Mesendoderm (in vitro differentiated cells): ENCODE data around the gene SGPL1.

Experiments
- DNase-seq: peaks from one replicate; pipeline ENCODE4 v3.0.0; 2013
- H2AK5ac ChIP-seq: 2 replicates; pipeline ENCODE4 v1.6.1; 2013; ENCODE audit warnings: low read length, inconsistent platforms
- H2BK120ac ChIP-seq: 2 replicates; pipeline ENCODE4 v1.6.1; 2013; ENCODE audit warnings: low read depth, mild to moderate bottlenecking, low read length, moderate library complexity, mixed read lengths
- H2BK15ac ChIP-seq: replicated peaks from 2 replicates; pipeline ENCODE4 v1.6.1; 2013; ENCODE audit warnings: low read depth, mild to moderate bottlenecking, moderate library complexity
- H2BK5ac ChIP-seq: 2 replicates; pipeline ENCODE4 v1.6.1; 2013; ENCODE audit warnings: low read length, inconsistent platforms
- H3K18ac ChIP-seq: 2 replicates; pipeline ENCODE4 v1.6.1; 2013; ENCODE audit warnings: mild to moderate bottlenecking, low read length, mixed read lengths
- H3K23ac ChIP-seq: one replicate; pipeline ENCODE4 v1.6.1; 2013; ENCODE audit warnings: low read length
- H3K27ac ChIP-seq: 2 replicates; pipeline ENCODE4 v1.5.1; 2013; ENCODE audit warnings: low read depth, mild to moderate bottlenecking, inconsistent platforms, low read length, moderate library complexity
- H3K27me3 ChIP-seq: 2 replicates; pipeline ENCODE4 v1.6.1; 2013; ENCODE audit warnings: low read length, control low read depth, mild to moderate bottlenecking, inconsistent platforms; ENCODE audit not compliant: insufficient read depth, poor library complexity
- H3K36me3 ChIP-seq: 2 replicates; pipeline ENCODE4 v1.6.1; 2013; ENCODE audit warnings: low read length, inconsistent platforms; ENCODE audit not compliant: control insufficient read depth, insufficient read depth
- H3K4ac ChIP-seq: one replicate; pipeline ENCODE4 v1.6.1; 2013; ENCODE audit warnings: low read depth, mild to moderate bottlenecking, low read length, moderate library complexity
- H3K4me1 ChIP-seq: 2 replicates; pipeline ENCODE4 v1.6.1; 2013; ENCODE audit warnings: low read depth, low read length, inconsistent platforms; ENCODE audit not compliant: control insufficient read depth
- H3K4me2 ChIP-seq: 2 replicates; pipeline ENCODE4 v1.6.1; 2013; ENCODE audit warnings: low read length
- H3K4me3 ChIP-seq: 2 replicates; pipeline ENCODE4 v1.5.1; 2013; ENCODE audit warnings: mild to moderate bottlenecking, low read length
- H3K56ac ChIP-seq: one replicate; pipeline ENCODE4 v1.6.1; 2013; ENCODE audit warnings: low read length
- H3K79me1 ChIP-seq: 2 replicates; pipeline ENCODE4 v1.6.1; 2013; ENCODE audit warnings: low read length, inconsistent platforms
- H3K79me2 ChIP-seq: 2 replicates; pipeline ENCODE4 v1.6.1; 2013; ENCODE audit warnings: mild to moderate bottlenecking, low read length; ENCODE audit not compliant: control insufficient read depth, insufficient read depth
- H3K9ac ChIP-seq: 2 replicates; pipeline ENCODE4 v1.6.1; 2013; ENCODE audit warnings: low read length, inconsistent platforms
- H4K5ac ChIP-seq: one replicate; pipeline ENCODE4 v1.6.1; 2013; ENCODE audit warnings: low read length
- H4K8ac ChIP-seq: one replicate; pipeline ENCODE4 v1.6.1; 2013; ENCODE audit warnings: low read depth, mild to moderate bottlenecking, control low read depth, low read length, moderate library complexity
- WGBS: extraction: QIAGEN DNeasy Blood & Tissue Kit; methylation state at CpG from one replicate; pipeline ENCODE4 v1.1.7; 2013; ENCODE audit warnings: low lambda C conversion rate, missing lambda C conversion rate; ENCODE audit not compliant: insufficient coverage; ENCODE audit errors: extremely low coverage; 5-methylcytosine and 5-hydroxymethylcytosine counted together

Gene SGPL1

GRCh38 chr10:70925377-70926225 lies 109.9 kb downstream of the SGPL1 start:
- Histone ChIP-seq H3K4me3 (no peak overlapping the region), H2BK5ac (no peak overlapping the region), H4K5ac (no peak overlapping the region), H4K8ac (no peak overlapping the region), H3K79me2 (no peaks in the 10 kb centered on the region), H3K79me1 (no peaks in the 10 kb centered on the region), H3K56ac (no peak overlapping the region), H3K4me1 (no peaks in the 10 kb centered on the region), H3K4me2 (no peak overlapping the region), H3K18ac (no peak overlapping the region), H3K36me3 (no peaks in the 10 kb centered on the region), H3K4ac (no peak overlapping the region), H3K23ac (no peak overlapping the region), H3K9ac (no peak overlapping the region), H2BK15ac (no peak overlapping the region), H3K27me3 (no peaks in the 10 kb centered on the region), H2BK120ac (no peak overlapping the region), H2AK5ac (no peak overlapping the region), H3K27ac (no peak overlapping the region)
- peak; percentile 41 for DNase-seq
- no CpG with 5 or more reads among the region's 22 CpGs for WGBS

GRCh38 chr10:70926226-70927000 lies 110.7 kb downstream of the SGPL1 start:
- no peak overlapping the region for H2BK5ac ChIP-seq
- H3K36me3 ChIP-seq = no peaks in the 10 kb centered on the region
- H3K79me1 ChIP-seq = no peaks in the 10 kb centered on the region
- H2BK15ac ChIP-seq = no peak overlapping the region
- H2AK5ac ChIP-seq = no peak overlapping the region
- H3K56ac ChIP-seq = no peak overlapping the region
- H3K18ac ChIP-seq = no peak overlapping the region
- H3K4me2 ChIP-seq = no peak overlapping the region
- no peaks in the 10 kb centered on the region for H3K79me2 ChIP-seq
- H3K4me3 ChIP-seq = no peak overlapping the region
- H3K27me3 ChIP-seq = no peaks in the 10 kb centered on the region
- H3K27ac ChIP-seq = no peak overlapping the region
- no peaks in the 10 kb centered on the region for H3K4me1 ChIP-seq
- H3K4ac ChIP-seq = no peak overlapping the region
- no peak overlapping the region for H2BK120ac ChIP-seq
- no peak overlapping the region for H4K8ac ChIP-seq
- H3K9ac ChIP-seq = no peak overlapping the region
- no peak overlapping the region for H3K23ac ChIP-seq
- WGBS = no CpG with 5 or more reads among the region's 18 CpGs
- H4K5ac ChIP-seq = no peak overlapping the region
- no peak for DNase-seq

GRCh38 chr10:70927189-70927943 lies 111.6 kb downstream of the SGPL1 start:
- Histone ChIP-seq H3K79me2 (no peaks in the 10 kb centered on the region), H3K27ac (no peak overlapping the region), H3K4ac (no peak overlapping the region), H3K56ac (no peak overlapping the region), H2BK120ac (no peak overlapping the region), H3K23ac (no peak overlapping the region), H4K8ac (no peak overlapping the region), H3K79me1 (no peaks in the 10 kb centered on the region), H3K18ac (no peak overlapping the region), H3K4me1 (no peaks in the 10 kb centered on the region), H2BK15ac (no peak overlapping the region), H3K4me3 (no peak overlapping the region), H3K9ac (no peak overlapping the region), H2BK5ac (no peak overlapping the region), H3K4me2 (no peak overlapping the region), H4K5ac (no peak overlapping the region), H3K36me3 (no peaks in the 10 kb centered on the region), H3K27me3 (no peaks in the 10 kb centered on the region), H2AK5ac (no peak overlapping the region)
- no peak for DNase-seq
- no CpG with 5 or more reads among the region's 13 CpGs for WGBS

GRCh38 chr10:70928140-70928539 lies 112.4 kb downstream of the SGPL1 start:
- Histone ChIP-seq H2BK15ac (no peak overlapping the region), H3K36me3 (no peaks in the 10 kb centered on the region), H2BK120ac (no peak overlapping the region), H3K79me1 (no peaks in the 10 kb centered on the region), H3K4me1 (no peaks in the 10 kb centered on the region), H3K56ac (no peak overlapping the region), H4K8ac (no peak overlapping the region), H3K4me2 (no peak overlapping the region), H2AK5ac (no peak overlapping the region), H3K23ac (no peak overlapping the region), H3K9ac (no peak overlapping the region), H3K4ac (no peak overlapping the region), H3K4me3 (no peak overlapping the region), H3K18ac (no peak overlapping the region), H2BK5ac (no peak overlapping the region), H3K27me3 (no peaks in the 10 kb centered on the region), H3K27ac (no peak overlapping the region), H4K5ac (no peak overlapping the region), H3K79me2 (no peaks in the 10 kb centered on the region)
- DNase-seq = no peak
- no CpG with 5 or more reads among the region's 8 CpGs for WGBS

GRCh38 chr10:70930263-70931000 lies 114.7 kb downstream of the SGPL1 start:
- no peak overlapping the region for H3K4me2 ChIP-seq
- no CpG with 5 or more reads among the region's 17 CpGs for WGBS
- no peaks in the 10 kb centered on the region for H3K79me2 ChIP-seq
- no peak overlapping the region for H2BK120ac ChIP-seq
- no peaks in the 10 kb centered on the region for H3K4me1 ChIP-seq
- H3K79me1 ChIP-seq = no peaks in the 10 kb centered on the region
- H3K9ac ChIP-seq = no peak overlapping the region
- no peak overlapping the region for H4K5ac ChIP-seq
- no peak overlapping the region for H4K8ac ChIP-seq
- H3K18ac ChIP-seq = no peak overlapping the region
- H3K27me3 ChIP-seq = no peaks in the 10 kb centered on the region
- no peak overlapping the region for H3K23ac ChIP-seq
- H3K27ac ChIP-seq = no peak overlapping the region
- no peak overlapping the region for H2BK5ac ChIP-seq
- no peak overlapping the region for H2BK15ac ChIP-seq
- no peak overlapping the region for H3K4ac ChIP-seq
- DNase-seq = no peak
- peak overlapping the region; percentile 3 for H3K56ac ChIP-seq
- H3K4me3 ChIP-seq = no peak overlapping the region
- H3K36me3 ChIP-seq = no peaks in the 10 kb centered on the region
- H2AK5ac ChIP-seq = no peak overlapping the region
